IPS-15b (cell line): ENCODE measurements around the gene ILF3.

Experiments used
- H3K27me3 ChIP-seq: one replicate; pipeline ENCODE4 v1.6.1; 2013; ENCODE audit warnings: low read length; ENCODE audit not compliant: control insufficient read depth, insufficient read depth
- H3K36me3 ChIP-seq: one replicate; pipeline ENCODE4 v1.6.1; 2013; ENCODE audit warnings: low read length; ENCODE audit not compliant: control insufficient read depth, insufficient read depth
- H3K4me1 ChIP-seq: one replicate; pipeline ENCODE4 v1.6.1; 2013; ENCODE audit warnings: mild to moderate bottlenecking, low read length; ENCODE audit not compliant: control insufficient read depth, insufficient read depth
- H3K4me3 ChIP-seq: one replicate; pipeline ENCODE4 v1.5.1; 2013; ENCODE audit warnings: low read depth, low read length
- H3K9ac ChIP-seq: one replicate; pipeline ENCODE4 v1.6.1; 2013; ENCODE audit warnings: low read depth, mild to moderate bottlenecking, low read length
- H3K9me3 ChIP-seq: one replicate; pipeline ENCODE4 v1.6.1; 2013; ENCODE audit warnings: mild to moderate bottlenecking, low read length; ENCODE audit not compliant: control insufficient read depth, insufficient read depth

ILF3 gene

GRCh38 chr19:10644260-10645007 lies 9.7 kb upstream of the ILF3 start:
- no peak overlapping the region for H3K4me3 ChIP-seq
- no peaks in the 10 kb centered on the region for H3K4me1 ChIP-seq
- H3K9me3 ChIP-seq, result no peaks in the 10 kb centered on the region
- H3K9ac ChIP-seq, result peak overlapping the region; percentile 54
- H3K27me3 ChIP-seq, result no peaks in the 10 kb centered on the region
- H3K36me3 ChIP-seq, result peaks cover 25% of the 10 kb centered on the region

GRCh38 chr19:10646456-10647159 lies 7.5 kb upstream of the ILF3 start:
- Histone ChIP-seq H3K36me3 (peaks cover 16% of the 10 kb centered on the region), H3K4me3 (no peak overlapping the region), H3K27me3 (no peaks in the 10 kb centered on the region), H3K4me1 (no peaks in the 10 kb centered on the region), H3K9me3 (no peaks in the 10 kb centered on the region), H3K9ac (no peak overlapping the region)

- no peaks in the 10 kb centered on the region for H3K9me3 ChIP-seq
Observed at GRCh38 chr19:10648360-10648759, 5.8 kb upstream of the ILF3 start.

GRCh38 chr19:10651851-10652250 lies 2.3 kb upstream of the ILF3 start:
- Histone ChIP-seq H3K9ac (no peak overlapping the region), H3K36me3 (peaks cover 7% of the 10 kb centered on the region), H3K4me1 (no peaks in the 10 kb centered on the region)

More at GRCh38 chr19:10648360-10648759, 5.8 kb upstream of the ILF3 start:
- Histone ChIP-seq H3K27me3 (no peaks in the 10 kb centered on the region), H3K4me1 (no peaks in the 10 kb centered on the region), H3K9ac (no peak overlapping the region), H3K4me3 (no peak overlapping the region), H3K36me3 (peaks cover 2% of the 10 kb centered on the region)

GRCh38 chr19:10653482-10653731 lies 739 bp upstream of the ILF3 start:
- Histone ChIP-seq H3K36me3 (peaks cover 7% of the 10 kb centered on the region), H3K4me3 (peak overlapping the region; percentile 97), H3K4me1 (peaks cover 2% of the 10 kb centered on the region)

More at GRCh38 chr19:10651851-10652250, 2.3 kb upstream of the ILF3 start:
- Histone ChIP-seq H3K9me3 (no peaks in the 10 kb centered on the region), H3K4me3 (no peak overlapping the region), H3K27me3 (no peaks in the 10 kb centered on the region)

GRCh38 chr19:10654610-10655456 lies 687 bp downstream of the ILF3 start:
- H3K27me3 ChIP-seq, result no peaks in the 10 kb centered on the region
- no peaks in the 10 kb centered on the region for H3K9me3 ChIP-seq
- peaks cover 5% of the 10 kb centered on the region for H3K4me1 ChIP-seq
- H3K4me3 ChIP-seq, result peak overlapping the region; percentile 81
- peaks cover 7% of the 10 kb centered on the region for H3K36me3 ChIP-seq
- H3K9ac ChIP-seq, result peak overlapping the region; percentile 99

More at GRCh38 chr19:10653482-10653731, 739 bp upstream of the ILF3 start:
- Histone ChIP-seq H3K9me3 (no peaks in the 10 kb centered on the region), H3K9ac (peak overlapping the region; percentile 100), H3K27me3 (no peaks in the 10 kb centered on the region)

GRCh38 chr19:10655457-10656312 lies 1.5 kb downstream of the ILF3 start:
- Histone ChIP-seq H3K9ac (peak overlapping the region; percentile 99), H3K36me3 (peaks cover 14% of the 10 kb centered on the region), H3K4me3 (peak overlapping the region; percentile 81), H3K9me3 (no peaks in the 10 kb centered on the region), H3K27me3 (no peaks in the 10 kb centered on the region), H3K4me1 (peaks cover 8% of the 10 kb centered on the region)

- H3K9ac ChIP-seq, result no peak overlapping the region
- no peak overlapping the region for H3K4me3 ChIP-seq
- peaks cover 22% of the 10 kb centered on the region for H3K36me3 ChIP-seq
- H3K27me3 ChIP-seq, result no peaks in the 10 kb centered on the region
- peaks cover 11% of the 10 kb centered on the region for H3K4me1 ChIP-seq
- H3K9me3 ChIP-seq, result no peaks in the 10 kb centered on the region
Observed at GRCh38 chr19:10660346-10660745, 6.2 kb downstream of the ILF3 start.

GRCh38 chr19:10661946-10662345 lies 7.8 kb downstream of the ILF3 start:
- peaks cover 11% of the 10 kb centered on the region for H3K4me1 ChIP-seq
- H3K9ac ChIP-seq, result no peak overlapping the region
- no peaks in the 10 kb centered on the region for H3K9me3 ChIP-seq
- H3K4me3 ChIP-seq, result no peak overlapping the region
- no peaks in the 10 kb centered on the region for H3K27me3 ChIP-seq
- peaks cover 22% of the 10 kb centered on the region for H3K36me3 ChIP-seq

GRCh38 chr19:10662384-10663251 lies 8.5 kb downstream of the ILF3 start:
- no peaks in the 10 kb centered on the region for H3K9me3 ChIP-seq
- H3K9ac ChIP-seq, result no peak overlapping the region
- H3K4me3 ChIP-seq, result no peak overlapping the region
- peaks cover 11% of the 10 kb centered on the region for H3K4me1 ChIP-seq
- peaks cover 22% of the 10 kb centered on the region for H3K36me3 ChIP-seq
- H3K27me3 ChIP-seq, result no peaks in the 10 kb centered on the region
